UCSD-AML1 (cell line): ENCODE measurements around the gene EARS2.
"Not testable (repeated sequence)": the region's sequence is repeated elsewhere in the genome, so short reads cannot be mapped to it uniquely, and the experiment has no call there.

Experiments used
- DNase-seq: peaks from one replicate; lab custom pipeline; 2025; ENCODE audit not compliant: unreplicated experiment; lab: John Stamatoyannopoulos, UW

Gene EARS2

DNA sequence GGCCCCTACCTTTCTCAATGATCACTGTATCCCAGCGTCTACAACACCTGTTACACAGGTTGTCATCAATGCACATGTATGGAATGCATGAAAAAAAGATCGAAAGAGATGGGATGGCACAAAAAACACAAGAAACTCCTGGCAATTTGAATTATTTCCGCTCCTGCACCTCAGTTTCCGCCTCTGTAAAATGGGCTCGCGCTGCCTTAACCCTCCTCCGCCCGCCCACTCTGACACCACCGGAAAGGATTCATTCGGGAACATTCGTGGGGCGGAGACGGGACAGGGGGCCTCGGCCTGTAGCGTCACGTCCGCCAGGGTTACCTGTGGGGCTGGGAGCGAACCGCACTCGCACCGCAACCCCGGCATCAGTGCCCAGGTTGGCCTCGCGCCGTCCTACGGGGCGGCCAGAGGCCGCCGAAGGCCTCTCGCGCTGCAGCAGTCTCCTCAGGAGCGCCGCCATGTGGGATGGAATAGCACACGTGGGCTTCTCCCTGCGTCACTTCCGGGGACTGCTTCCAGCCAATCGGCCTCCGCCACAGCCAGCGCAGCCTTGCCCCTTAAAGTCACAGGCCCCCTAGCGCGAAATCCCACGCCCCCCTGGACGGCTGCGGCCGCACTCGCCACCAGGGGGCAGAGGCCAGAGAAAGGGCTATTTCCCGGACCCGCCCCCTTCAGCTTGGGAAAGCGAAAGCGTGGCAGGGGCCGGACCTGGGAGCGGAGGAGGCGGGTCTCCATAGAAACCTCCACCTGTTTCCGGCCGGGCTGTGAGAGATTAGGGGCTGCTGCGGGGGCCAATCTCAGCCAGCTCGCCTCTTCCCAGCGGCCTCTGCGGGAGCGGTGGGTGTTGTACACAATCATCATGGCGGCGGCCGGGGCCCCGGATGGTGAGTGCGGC is at the start of gene EARS2, which contains the start of gene UBFD1:
Gene EARS2, minus strand, starts transcription at position 470 of the 898 bp plus-strand sequence. Its CDS starts 7 bp downstream, at position 463.
Gene UBFD1, plus strand, starts transcription at position 847 of the 898 bp plus-strand sequence. Its CDS starts 16 bp downstream, at position 863.
- DNase-seq: peak; percentile 100

DNA sequence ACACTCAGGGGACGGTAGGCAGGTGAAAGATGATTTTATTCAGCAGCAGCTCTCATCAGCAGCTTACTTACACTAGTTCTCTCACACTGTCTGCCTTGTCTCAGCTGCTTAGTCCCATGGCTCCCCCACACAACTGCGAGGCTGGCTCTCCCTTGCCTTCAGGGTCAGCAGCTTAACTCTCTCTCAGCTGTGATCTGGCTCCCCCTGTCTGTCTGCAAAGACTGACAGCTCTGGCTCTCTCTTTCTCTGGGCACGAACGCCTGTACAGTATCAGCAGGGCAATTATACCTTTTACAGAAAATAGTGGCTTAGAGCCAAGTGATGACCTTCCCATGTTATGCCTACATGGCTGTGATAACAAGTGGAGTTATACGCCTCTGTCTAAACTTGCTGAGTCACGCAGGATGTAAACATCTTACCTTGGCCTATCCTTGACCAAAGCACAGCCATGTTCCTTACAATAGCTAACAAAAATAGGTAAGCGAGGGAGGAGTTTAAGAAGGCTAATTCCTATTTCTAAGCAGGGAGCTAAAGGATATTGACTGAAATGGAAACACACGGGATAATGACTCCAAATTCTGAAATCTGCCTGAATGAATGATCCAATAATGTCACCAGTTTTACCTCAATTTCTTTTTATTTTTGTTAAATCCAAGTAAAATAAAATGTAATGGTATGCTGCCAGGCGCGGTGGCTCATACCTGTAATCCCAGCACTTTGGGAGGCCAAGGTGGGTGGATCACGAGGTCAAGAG is 40.0 kb upstream of the EARS2 start:
- peak; percentile 16 for DNase-seq

DNA sequence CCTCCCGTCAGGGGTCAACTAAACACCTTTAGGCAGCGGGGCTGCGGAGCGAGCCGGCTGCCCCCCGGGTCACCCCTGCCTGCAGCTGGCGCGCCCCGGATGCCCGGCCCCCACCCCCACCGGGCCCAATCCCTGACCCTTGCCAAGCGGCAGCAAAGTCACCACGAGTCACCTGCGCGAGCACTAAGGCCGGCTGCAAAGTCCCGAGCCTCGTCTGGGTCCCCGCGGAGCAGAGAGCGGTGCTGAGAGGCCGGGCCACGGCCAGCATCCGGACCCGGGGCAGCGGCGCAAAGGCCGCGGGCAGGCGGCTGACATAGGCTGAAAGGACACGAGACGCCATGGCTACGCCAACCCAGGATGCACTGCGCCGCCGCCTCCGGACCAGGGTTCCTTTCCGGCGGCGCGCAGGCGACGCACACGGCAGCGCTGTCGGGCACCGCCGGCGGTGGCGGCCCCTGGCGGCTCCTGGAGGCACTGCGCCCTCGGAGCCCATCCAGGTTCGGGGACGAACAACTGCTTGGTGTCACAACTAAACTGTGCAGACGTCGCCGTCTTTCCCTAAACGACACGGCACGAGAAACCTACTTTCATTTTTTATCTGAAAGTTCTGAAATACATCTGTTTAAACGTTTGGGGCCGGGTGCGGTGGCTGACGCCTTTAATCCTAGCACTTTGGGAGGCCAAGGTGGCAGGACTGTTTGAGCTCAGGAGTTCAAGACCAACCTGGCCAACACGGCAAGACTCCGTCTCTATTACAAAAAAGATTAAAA is 39.0 kb upstream of the EARS2 start, which contains the start of gene NDUFAB1:
Gene NDUFAB1, minus strand, starts transcription at position 366 of the 770 bp plus-strand sequence. Its CDS starts 26 bp downstream, at position 340.
- peak; percentile 93 for DNase-seq

DNA sequence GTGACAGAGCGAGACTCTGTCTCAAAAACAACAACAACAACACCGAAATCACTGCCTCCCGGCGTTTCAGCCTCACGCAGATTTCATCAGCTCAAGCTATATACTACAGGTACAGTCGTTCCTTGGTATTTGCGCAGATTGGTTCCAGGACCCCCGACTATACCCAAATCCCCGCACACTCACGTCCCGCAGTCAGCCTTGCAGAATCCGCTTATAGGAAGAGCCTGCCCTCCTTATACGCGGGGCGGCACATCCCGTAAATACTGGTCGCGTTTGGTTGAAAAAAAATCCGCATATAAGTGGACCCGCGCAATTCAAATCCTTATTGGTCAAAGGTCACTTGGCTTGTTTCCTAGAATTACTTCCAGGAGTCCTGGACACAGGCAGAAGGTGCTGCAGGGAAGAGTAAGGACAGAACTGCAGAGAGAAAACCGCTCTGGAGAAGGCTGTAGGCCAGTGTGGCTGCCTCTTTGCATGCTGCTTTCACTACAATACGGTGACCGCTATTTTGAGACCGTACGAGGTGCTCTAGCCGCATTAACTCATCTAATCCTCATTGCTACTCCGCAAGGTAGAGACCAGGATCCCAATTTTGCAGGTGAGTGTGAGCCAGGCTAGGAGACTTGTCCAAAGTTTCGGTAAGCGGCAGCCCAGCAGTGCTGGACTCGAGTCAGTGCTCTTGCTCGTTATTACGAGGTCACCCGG is 38.2 kb upstream of the EARS2 start:
- DNase-seq: no peak

DNA sequence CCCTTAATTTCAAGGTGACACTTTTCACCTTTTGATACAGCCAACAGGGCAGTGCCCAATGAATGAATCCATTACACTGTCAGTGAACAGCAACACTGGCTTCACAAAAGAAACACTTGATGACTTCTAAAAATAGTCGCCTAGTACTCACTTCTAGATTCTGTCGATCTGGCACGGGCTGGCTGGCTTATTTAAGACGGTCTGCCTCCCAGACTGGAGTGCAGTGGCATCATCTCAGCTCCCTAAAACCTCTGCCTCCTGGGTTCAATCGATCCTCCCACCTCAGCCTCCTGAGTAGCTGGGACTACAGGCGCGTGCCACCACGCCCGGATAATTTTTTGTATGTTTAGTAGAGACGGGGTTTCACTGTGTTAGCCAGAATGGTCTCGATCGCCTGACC is 37.0 kb upstream of the EARS2 start:
- no peak for DNase-seq

DNA sequence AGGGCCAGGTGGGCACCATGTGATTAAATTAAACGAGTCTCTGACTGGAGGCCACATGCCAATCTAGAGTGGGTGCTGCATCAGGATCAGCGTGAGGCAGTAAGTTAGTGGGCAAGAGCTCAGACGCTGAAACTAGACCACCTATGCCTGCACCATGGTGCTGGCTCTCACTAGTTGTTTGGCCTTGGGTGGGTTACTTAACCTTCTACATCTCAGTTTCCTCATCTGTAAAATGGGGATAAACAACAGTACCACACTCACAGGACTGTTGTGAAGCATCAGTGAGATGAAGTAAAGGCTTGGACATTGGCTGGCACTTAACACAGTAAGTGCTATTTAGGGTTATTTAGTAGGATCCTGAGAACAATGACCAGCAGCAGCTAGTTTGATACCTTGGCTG is 33.0 kb upstream of the EARS2 start:
- DNase-seq: no peak

DNA sequence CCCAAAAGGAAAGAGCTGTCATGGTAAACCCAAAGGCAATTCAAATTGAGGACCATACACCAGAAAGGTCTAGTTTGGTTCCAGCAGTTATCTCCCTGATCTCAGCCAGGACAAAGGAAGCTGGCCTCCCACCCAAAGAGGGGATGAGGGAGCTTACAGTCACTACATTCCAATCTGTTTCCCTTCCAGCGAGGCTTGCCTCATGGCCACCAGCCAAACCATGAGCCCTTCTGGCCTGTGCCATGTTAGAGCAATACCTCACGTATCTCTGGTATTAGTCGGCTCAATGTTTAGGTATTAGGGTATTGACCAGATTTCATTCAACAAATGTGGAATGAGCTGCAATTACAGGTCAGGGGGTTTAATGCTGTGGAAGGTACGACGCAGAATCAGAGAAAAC is 30.6 kb upstream of the EARS2 start:
- no peak for DNase-seq

DNA sequence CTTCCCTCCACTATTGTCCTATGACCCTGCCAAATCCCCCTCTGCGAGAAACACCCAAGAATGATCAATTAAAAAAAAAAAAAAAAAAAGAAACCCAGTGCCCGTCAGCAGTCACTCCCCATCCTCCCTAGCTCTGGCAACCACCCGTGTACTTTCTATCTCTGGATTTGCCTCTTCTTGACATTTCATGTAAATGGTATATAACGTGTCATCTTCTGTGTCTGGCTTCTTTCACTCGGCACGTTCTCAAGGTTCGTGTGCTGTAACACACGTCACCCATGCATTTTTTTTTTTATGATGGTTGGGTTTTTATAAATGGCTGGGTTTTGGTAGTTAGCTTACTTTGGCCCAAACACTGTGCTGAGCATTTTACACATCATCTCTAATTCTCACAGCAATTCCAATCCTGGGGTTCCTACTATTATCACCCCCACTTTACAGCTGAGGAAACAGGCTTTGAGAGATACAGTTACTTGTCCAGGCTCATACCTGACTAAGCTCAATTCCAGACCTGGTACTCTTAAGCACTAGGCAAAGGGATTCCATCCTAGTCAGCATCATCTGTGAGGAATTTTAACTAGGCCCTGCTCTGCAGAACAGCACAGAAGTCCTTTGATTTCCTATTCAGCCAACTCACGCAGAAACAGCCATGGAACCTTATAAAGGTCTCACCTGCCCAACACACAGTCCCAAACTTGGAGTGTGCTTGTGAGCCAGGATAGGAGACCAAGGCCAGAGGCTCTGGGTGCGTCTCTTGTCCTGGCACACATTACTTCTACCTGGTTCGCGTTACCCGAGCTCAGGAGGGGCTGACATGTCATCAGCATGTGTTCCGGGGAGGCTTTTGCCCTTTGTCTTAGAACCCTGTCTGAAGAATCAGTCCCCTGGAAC is 27.3 kb upstream of the EARS2 start:
- DNase-seq: no peak

DNA sequence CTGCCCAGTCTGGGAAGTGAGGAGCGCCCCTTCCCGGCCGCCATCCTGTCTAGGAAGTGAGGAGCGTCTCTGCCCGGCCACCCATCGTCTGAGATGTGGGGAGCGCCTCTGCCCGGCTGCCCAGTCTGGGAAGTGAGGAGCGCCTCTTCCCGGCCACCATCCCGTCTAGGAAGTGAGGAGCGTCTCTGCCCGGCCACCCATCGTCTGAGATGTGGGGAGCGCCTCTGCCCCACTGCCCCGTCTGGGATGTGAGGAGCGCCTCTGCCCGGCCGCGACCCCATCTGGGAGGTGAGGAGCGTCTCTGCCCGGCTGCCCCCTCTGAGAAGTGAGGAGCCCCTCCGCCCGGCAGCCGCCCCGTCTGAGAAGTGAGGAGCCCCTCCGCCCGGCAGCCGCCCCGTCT is 26.1 kb upstream of the EARS2 start:
- DNase-seq: not testable (repeated sequence)

DNA sequence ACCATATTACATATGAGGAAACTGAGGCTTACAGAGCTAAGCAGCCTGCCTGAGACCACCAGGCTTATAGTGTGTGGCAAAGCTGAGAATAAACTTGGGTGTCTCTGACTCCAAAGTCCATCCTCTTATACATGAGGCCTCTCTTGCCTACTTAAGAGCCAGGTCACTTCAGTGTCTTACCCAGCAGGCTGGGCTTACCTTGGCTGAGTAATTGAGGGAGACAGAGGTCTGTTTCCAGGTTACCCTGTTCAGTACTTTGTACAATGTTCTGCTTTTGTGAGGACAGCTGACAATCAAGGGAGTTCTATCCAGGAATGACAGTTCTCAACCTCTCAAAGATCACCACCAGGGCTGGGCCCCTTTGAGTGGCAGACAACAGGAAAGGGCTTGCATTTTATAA is 24.6 kb upstream of the EARS2 start:
- DNase-seq: no peak

DNA sequence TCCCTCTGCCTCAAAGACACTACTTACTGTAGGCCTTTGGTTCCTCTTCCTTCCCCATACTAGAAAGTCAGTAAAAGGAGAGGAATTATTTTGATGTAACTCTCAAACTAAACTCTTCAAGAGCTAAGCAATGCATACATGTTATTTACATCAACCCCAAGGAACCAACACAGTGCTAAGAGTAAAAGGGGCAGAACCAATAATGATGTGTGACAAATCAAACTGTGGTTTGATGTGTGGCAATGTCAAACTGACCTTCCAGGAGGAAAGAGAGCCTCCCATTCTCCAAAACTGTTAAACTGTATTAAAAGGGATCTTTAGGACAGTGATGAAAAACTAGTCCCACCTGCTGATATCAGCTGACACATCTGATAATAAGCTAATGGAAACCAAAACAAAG is 23.2 kb upstream of the EARS2 start:
- no peak for DNase-seq

DNA sequence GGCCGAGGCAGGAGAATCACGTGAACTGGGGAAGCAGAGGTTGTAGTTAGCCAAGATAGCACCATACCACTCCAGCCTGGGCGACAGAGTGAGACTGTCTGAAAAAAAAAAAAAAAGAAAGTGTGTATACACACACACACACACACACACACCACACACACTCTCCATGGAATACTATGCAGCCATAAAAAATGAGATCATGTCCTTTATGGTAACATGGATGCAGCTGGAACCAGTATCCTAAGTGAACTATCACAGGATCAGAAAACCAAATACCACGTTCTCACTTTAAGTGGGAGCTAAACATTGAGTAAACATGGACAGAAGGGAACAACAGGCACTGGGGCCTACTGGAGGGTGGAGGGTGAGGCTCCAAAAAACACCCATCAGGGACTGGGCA is 22.2 kb upstream of the EARS2 start:
- no peak for DNase-seq

DNA sequence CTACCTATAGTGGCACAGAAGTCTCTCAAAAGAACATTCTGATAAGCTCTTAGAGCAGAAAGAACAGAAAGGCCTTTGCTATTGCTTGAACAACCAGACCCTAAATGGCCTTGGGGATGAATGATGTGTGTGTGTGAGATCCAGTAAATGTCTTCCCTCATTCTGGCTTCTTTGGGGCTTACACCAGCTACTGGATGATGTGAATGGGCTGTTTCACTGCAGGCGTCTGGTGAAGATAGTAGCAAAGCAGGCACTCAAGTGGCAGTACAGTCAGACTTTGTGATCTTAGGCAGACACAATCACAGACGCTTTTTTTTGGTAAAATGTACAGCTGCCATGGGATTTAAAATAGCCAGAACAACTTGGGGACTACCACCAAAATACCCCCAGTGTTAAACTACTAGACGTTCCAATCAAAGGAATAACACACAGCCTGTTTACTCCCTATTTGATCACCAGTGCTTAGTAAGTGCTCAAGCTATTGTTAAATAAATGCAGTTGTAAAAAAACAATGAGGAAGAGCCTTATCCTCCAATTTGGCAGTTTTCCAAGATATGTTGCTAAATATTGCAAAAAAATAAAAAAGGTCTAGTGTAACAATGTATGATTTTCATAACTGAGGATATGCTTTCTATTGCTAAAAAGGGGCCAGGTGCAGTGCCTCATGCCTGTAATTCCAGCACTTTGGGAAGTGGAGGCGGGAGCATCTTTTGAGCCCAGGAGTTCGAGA is 21.1 kb upstream of the EARS2 start:
- no peak for DNase-seq

DNA sequence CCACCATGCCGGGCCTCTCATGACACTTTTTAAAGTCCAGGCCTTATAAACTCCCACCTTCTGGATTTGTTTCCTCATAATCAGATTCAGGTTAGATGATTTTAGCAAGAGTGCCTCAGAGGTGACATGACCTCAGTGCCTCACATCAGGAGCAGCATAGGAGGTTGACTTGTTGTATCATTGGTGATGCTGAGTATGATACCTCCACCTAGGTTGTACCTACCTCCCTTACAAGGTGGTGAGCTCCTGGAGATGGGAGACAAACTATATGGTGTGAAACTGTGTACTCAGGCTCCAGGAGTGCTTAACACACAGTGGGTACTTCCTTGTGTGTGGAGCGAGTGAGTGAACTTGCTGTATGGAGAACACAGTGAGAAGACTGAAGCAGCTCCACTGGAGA is 20.3 kb upstream of the EARS2 start:
- DNase-seq: no peak

DNA sequence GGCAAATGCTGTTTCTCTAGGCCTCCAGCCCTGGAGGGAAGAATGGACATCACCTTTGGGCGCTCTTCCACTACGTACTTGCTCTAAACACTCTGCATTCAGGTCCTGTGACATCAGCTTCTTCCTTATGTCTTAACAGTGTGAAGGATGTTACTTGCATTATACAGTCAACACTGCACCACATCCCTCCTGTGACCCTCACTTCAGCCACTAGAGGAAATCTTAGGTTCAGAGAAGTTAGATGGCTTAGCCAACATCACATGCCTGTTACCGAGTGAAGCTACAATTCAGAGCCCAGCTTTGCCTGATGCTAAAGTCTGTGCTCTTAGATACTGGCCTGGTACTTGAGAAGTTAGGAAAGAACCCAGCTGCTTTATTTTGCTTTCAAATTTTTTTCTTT is 18.7 kb upstream of the EARS2 start:
- DNase-seq: no peak

DNA sequence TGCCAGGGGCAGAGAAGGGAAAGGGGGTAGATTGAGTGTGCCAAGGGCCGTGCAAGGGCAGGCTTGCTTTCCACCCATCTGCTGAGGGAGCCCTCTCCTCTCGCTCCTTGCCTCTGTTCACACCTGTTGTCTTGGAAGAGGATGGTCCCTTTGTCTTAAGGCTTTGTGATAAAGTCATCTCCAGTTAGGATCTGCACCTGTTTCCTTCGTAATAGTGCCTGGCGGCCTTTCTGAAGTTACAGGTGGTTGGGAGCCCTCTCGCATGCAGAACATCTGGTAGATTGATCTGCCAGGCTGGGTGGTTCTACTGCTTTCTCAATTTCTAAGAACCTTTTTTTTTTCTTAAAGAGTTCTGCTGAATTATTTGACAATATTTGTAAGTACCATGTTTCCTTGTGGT is 16.7 kb upstream of the EARS2 start:
- DNase-seq: no peak

DNA sequence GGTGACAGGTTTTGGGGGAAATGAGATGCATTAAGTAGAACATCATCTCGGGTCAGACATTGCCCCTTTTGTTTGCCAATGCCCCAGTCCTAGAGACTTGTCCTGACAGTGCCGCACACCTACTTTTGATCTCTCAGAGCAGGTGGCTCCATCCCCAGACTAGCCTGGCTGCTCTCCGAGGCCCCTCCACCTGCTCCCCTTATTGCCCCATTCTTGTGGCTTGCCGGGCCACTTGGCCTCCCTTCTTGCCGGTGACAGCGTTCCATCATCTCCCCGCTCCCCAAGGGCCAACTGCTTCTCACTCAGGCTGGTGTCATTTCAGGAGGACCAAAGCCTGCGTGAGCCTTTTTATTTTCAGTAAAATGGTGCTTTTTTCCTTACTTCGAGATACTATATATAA is 15.2 kb upstream of the EARS2 start:
- no peak for DNase-seq

DNA sequence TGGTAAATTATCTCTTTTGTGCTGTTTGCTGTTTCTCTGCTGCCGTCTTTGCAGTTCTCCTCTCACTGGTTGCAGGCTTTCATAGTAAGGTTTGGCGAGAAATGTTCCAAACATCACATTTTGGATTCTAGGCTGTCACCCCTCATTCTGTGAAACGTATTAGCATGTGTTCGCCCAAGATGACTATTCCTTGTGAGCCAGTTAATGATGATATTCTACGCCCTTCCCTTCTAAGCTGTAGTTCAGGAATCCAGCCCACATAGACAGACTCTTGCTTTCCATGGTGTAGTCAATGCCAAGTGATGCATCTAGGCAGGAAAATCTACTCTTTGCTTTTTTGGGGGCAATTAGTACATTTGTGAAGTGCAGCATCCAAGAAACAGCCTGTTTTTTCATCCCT is 14.7 kb upstream of the EARS2 start:
- DNase-seq: no peak
